Amniotic epithelial cell (primary cell): ENCODE results near the gene ADGRD1.

Source experiments
- DNase-seq: peaks from one replicate; pipeline ENCODE4 v3.0.0-alpha.2; 2010; ENCODE audit warnings: low read depth

The ADGRD1 gene

DNA sequence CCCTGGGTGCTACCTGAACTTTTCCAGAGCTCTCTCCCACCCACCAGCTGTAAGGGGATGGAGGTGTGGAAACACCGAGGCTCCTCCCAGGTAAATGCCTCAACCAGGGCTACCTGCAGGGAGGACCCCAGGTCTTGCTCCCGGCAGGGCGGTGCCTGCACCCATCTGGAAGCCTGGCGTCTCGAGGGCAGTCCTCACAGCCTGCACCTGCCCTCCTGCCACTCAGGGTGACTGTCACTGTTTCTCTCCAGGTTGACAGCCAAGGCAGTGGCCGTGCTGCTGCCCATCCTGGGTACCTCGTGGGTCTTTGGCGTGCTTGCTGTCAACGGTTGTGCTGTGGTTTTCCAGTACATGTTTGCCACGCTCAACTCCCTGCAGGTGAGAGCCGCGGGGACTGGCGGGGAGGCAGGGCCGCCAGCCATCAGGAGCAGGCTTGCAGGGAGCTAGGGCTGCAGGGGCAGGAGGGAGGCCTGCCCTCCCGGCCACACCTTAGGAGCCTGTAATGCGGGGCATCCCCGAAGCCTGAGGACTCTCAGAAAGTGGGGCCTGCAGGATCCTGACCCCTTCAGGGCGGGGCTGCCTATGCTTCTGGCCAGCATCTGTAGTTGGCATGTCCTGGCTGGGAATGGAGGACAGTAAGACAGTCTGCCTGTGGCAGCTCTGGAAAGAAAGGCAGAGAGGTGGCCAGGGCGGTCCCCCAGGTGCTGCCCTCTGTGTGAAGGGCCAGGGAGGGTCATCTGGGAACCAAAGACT, 182.3 kb downstream of the ADGRD1 start:
- no peak for DNase-seq

DNA sequence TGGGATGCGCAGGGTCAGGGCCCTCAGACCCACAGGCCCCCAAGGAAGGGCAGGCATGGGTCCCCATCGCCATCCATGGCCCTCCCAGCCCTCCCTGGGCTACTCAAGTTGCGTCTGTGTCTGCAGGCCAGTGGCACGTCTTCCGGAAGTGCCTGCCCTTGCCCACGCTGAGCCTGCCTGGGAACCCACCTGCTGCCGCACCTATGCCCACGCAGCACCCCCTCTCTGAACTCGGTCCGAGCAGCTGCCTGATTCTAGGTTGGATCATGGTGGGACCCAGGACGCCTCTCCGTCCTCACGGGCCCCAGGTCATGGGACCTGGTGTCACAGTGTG, 182.8 kb downstream of the ADGRD1 start:
- DNase-seq: no peak

DNA sequence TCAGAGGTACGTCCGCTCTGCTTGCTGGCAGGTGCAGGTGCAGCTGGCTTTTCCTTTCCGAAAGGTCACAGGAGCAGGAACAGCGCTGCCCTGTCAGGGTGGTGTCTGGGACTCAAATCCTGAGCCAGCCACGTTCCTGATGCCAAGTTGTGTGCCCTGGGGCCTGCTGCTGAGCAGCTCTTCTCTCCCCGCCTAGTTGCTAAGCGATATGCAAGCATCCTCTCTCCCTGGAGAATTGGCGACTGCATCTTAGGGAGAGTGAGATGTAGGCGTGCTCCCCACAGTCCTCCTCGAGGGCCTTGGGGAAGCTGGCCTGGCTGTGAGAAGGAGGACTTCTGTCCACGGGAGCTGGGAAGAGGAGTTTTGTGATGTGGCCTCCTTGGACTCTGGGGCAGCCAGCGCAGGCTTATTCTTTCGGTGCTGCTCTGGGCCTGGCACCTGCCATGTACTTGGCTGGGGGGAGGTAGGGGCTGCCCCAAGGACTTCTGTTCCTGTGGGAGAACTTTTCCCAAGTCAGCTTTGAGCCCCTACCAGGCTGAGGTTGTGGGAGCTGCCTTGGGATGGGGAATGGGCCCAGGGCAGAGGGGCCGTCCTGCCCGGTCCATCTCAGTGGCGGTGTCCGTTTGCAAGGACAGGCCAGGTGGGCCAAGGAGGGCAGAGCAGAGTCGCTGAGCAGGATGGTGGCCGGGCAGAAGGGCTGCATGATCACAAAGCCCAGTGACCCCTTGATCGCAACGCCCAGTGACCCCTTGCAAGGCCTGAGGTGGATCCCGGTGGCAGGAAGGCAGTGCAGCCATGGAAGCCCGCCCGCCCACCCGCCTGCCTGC, 183.5 kb downstream of the ADGRD1 start:
- DNase-seq: no peak

DNA sequence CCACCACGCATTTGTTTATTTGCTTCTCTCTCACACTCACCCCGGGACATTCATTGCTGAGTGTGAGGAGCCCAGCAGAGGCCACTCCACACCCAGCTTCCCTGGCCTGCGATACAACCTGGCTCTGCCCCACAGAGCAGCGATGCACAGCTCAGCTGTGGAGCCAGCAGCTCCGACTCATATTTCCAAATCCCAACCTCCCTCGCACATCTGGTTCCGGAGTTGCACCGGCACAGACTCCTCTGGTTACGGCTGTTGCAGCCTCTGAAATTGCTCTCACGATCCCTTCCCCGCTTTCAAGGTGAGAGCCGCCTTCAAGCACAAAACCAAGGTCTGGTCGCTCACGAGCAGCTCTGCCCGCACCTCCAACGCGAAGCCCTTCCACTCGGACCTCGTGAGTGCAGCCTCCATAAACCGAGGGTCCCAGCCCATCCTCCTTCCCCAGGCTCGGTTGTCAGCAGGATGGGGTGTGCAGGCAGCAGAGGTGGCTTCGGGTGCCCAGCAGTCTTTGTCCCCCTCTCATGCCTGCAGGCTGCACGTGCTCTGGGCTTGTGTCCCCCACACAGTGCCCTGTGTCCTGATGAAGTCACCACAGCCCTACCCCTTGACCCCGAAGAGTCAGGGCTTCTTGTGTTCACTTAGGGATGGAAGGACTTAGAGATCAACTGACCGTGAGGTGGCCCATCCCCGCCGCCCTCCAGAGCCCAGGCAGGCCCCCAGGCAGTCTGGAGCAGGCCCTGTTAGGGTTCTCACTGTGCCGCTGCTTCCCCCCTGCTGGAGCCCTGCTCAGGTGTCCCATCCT, 184.3 kb downstream of the ADGRD1 start:
- DNase-seq: no peak

DNA sequence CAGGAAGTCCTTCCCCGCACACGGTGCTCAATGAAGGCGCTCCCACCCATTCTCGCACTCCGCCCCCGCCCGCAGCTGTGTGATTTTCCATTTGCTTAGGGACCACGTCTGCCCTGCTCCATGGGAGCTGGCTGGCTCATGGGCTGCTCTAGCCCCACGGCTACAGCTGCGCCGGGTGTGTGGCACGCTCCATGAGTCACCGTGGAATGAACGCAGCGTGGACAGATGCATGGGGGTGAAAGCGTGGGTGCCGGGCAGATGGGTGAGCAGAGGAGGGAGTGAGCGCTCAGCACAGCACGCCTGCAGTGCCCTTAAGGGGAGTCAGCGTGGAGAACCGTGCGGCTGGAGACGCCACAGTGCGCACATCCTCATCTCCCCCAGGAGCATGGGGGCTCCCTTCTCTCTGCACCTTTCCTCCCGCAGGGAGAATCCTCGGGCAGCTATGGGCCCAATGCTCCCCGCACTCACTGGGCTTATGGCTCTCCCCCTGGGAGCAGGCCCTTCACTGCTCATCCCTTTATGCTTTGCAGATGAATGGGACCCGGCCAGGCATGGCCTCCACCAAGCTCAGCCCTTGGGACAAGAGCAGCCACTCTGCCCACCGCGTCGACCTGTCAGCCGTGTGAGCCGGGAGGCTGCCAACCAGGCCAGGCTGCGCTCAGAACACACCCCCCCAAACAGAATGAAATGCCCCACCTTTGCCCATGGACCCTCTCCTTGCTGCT, 185.1 kb downstream of the ADGRD1 start:
- no peak for DNase-seq

DNA sequence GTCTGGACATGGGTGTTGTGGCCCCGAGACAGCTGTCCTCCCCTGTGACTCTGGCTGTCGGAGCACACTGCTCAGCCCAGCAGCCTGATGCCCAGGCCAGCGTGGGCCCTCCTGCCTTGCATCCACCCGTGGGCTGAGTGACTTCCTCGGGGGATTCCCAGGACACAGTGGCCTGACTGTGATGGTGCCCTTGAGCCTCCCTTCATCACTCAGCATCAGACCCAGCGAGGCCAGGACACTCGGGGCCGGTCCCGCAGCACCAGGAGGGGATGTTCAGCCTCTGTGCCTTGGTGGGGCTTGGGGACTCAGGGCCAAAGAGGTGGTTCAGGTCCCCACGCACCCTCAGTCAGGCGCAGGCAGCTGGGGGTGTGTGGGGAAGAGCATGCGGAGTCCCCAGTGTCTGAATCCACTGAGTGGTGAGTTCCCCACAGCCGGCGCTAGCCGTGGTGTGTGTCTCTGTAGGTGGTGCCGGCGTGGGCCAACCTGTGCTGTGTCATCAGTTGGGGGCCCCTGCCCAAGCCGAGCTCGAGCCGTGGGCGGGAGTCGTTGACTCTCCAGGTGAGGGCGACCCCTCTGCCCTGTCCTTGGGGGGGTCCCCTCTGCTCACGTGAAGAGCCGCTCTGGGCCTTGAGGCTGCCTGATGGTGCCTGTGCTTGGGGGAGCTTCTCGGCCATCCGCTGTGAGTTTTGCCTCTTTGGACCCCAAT, 185.8 kb downstream of the ADGRD1 start:
- DNase-seq: no peak

DNA sequence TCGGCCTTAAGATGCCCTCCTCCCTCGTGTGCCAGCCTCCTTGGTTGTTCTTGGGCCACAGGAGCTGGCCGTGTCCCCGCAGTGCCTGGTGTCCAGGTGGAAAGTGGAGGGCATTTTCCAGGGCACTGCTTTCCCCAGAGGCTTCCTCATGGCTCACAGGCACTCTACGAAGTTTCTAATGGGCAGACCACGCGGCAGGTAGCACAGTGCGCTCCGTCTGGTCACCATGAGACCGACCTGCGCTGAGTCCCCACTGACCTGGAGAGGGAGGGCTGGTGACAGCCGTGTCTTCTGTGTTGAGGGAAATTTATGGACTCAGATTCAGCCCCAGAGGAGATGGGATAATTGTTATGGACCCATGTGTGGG, 186.3 kb downstream of the ADGRD1 start:
- DNase-seq: no peak

DNA sequence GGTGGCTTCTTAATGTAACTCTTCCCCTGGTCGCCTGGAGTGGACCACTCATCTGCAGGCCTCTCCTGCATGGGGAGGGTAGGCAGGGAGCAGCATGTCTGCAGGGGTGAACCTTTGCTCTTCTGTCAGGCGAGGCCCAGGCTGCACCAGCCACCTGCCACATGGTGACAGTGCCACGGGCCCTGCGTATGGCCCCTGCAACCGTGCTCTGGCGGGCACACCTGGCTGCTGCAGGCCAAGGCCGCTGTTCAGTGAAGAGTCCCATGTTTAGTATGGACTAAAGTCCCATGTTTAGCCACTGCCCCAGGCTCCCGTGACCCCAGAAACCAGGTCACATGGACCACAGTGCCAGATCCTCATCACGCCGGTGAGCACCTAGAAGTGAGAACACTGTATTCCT, 187.0 kb downstream of the ADGRD1 start:
- DNase-seq: no peak

DNA sequence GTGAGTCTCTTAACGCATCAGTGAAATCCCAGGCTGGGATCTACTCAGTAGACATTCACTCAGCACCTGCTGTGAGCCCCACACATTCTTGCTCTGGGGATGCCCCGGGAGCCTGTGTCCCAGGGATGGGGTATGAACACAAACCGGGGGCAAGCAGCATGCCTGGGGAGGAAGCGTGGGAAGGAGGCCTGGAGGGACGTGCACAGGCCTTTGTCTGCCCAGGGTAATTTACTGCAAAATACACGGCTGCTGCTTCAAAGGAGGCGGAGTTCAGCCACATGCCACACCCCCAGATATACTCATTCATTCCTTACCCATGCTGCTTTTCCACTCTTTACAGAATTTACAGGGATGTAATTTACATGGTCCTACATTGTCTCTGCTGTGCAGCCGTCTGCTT, 187.8 kb downstream of the ADGRD1 start:
- DNase-seq: no peak

DNA sequence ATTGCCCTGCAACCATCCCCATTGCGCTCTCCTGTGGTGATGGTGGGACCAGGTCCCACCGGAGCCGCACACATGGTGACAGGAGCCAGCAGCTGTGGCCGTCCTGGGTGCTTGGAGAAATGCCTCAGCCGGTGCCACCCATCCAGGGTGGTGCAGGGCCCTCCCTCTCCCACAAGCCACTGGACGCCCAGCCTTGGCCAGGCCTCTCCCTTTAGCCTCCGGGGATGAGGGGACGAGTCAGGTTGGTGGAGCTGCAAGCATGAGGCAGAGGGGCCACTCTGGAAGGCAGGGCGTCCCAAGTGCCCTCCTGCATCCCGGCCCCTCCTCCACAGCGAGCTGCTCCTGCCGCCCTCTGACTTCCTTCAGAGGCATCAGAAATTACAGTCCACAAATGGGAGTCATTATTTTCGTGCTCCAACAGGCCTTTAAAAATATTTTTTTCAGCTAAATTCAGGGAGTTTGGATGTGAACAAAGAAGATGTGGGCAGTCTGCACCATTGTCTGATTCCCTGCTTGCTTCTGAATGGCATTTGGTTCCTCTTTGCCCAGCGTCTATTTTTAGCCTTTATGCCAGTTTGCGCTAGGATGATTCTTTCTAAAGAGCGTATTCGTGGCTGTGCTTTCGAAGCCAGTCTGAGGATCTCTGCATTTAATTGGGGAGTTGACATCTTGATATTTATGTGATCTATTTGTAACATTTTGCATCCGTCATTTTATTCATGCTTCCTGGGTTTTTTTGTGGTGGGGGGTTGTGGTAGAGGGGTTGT, 189.4 kb downstream of the ADGRD1 start:
- DNase-seq: no peak

DNA sequence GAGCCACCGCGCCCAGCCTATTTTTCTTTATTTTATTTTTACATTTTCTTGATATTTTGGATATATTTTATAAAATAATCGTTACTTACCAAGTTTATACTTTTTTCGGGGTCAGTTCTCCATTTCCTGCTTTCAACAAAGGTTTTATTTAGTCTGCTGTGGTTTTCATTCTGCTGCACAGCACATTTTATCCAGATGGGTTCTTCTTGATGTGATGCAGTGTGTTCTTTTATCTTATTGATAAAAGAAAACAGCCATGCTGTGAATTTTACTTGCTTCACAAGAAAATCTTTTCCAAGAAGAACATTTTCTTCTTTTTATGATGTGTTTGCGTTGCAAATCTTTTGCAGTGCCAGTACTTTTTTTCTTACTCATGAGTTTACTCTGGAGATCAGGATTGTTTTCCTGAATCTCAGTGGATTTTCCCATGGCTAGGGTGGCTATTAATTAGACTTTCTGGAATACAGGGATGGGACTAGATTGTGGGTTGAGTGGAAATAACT, 192.5 kb downstream of the ADGRD1 start:
- DNase-seq: no peak

DNA sequence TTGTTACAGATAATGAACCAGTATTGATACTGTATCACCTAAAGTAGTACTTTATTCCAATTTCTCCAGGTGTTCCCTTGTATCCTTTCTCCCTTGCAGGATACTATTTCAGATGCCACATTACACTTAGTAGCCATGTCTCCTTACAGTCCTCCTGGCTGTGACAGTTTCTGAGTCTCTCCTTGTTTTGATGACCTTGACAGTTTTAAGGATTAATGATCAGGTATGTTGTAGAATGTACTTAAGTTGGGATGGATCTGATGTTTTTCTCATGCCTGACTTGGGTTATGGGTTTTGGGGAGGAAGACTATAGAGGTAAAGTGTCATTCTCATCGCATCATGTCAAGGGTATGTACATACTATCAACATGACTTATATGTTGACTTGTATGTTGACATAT, 193.6 kb downstream of the ADGRD1 start:
- no peak for DNase-seq

DNA sequence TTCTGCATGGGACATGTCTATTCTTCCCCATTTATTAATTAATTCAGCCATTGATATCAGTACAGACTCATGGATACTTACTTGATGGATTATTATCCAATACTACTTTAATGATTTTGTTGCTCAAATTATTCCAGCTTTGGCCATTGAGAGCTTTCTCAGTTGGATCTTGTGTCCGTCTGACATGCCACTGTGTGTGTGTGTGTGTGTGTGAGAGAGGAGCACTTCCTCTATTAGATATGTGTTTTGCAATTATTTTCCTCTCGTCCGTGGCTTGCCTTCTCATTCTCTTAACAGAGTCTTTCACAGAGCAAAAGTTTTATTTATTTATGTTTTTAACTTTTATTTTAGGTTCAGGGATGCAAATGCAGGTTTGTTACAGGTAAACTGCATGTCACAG, 194.2 kb downstream of the ADGRD1 start:
- DNase-seq: no peak

DNA sequence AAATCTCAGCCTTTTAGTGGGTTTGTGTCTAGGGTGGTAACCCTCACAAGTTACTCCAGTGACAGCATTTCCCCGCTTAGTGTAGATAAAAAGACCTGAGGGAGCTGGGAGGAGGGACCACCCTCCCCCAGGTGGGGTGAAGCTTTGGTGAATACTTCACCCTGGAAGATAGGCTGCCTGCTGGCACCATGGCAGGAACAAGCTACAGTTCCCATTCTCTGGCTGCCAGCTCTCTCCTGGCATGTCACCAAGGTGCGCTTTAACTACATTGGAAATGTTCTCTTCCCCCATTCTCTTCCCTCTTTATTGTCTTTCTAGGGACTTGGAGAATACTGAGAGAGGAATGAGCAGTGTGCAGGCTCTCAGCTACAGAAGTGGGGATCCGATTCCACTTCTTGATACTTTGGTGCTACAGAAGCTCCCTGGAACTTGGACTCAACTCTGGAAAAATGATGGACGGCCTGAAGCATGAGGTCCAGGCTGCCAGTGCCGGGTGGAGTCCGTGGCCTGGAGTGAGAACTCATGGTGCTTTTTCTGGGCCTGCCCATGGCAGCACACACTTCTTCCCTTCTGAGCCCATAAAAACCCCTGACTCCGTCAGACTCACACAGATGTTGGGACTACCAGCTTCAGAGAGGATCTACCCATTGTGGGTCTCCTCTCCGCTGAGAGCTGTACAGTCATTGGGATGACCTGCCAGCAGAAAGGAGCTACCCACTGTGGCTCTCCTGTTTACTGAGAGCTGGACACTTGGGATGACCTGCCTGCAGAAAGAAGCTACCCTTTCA, 198.0 kb downstream of the ADGRD1 start:
- no peak for DNase-seq

DNA sequence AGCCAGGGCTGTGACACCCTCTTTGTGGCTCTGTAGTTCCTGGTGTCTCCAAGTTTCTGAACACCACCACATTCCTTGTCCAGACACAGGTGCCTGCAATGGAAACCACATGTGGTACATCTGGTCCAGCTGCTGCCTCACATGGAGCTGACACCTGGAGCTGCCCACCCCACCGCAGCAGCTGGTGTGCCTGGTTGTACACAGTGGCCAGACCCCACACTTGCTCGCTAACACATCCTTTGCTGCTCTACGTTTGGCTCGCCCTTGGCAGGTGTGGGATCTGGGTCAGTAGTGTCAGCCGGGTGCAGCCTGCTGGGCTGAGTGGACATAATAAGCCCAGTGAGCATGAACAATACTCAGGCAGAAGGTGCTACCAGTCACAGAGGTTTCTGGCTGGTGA, 198.9 kb downstream of the ADGRD1 start:
- DNase-seq: no peak

DNA sequence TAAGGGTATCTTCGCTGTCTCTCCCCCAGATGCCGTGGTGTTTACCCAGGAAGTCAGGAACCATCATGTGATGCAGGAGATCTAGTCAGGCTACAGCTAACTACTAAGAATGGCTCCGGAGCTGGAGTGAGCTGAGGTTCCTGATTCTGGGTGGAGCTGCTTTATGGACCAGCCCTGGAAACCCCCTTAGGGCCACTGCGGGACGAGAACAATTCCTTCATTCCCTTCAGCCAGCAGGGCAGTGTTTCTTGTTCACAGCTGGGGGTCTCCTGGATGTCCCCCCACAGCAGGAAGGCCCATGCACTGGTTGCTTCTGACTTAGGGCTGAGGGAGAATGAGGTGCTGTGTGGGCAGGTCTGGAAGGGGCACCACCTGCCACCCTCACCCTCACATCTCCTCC, 199.3 kb downstream of the ADGRD1 start:
- DNase-seq: no peak

DNA sequence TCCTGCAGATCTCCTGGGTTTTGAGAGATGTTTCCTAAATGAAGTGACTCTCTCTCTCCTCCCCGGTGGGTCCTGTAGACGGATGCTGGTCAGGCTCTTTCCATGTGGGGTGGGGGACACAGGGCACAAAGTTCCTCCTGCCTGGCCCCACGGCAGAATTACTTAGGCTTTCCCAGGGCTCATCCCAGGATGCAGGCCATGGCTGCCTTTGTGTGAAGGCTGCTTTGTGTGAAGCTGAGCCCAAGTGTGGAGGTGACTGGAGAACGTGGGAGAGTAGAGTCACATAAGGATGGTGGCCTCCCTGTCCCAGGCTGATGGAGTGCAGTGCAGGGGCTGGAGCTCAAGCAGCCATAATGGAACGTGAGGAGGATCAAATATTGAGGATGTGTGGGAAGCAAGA, 200.2 kb downstream of the ADGRD1 start:
- no peak for DNase-seq

DNA sequence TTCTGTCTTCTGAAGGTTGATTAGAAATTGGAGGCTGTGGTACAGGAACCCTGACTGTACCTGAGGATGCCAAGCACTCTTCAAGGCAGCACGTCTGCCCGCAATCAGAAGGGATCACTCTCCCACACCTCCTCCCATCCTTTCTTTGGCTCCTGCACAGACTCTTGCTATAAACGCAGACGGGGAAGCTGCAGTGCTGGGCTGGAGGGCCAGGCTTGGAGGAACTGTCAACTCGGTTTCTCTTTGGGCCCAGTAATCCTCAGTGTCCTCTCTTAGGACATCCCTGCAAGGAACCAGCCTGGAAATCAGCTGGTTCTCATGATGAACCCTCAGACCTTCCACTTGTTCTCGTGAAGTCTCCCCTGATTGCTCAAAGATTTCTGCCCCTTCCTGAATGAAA, 201.4 kb downstream of the ADGRD1 start:
- DNase-seq: no peak

DNA sequence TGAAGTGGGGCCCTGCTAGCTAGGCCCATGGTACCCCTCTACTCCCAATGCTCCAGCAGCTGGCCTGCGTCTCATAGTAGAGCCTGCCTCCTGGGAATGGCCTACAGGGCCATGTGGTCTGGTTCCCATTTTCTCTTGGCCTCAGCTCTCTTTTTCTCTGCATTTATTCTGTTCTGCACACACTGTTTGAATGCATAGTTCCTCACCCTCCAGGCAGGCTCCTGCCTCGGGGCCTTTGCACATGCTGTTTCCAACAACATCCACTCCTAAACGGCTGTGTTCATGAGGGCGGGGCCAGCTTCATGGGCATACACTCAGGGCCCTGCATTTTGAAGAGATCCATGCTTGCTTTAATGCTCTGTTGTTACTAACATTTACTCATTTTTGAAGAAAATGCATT, 204.0 kb downstream of the ADGRD1 start:
- DNase-seq: no peak

DNA sequence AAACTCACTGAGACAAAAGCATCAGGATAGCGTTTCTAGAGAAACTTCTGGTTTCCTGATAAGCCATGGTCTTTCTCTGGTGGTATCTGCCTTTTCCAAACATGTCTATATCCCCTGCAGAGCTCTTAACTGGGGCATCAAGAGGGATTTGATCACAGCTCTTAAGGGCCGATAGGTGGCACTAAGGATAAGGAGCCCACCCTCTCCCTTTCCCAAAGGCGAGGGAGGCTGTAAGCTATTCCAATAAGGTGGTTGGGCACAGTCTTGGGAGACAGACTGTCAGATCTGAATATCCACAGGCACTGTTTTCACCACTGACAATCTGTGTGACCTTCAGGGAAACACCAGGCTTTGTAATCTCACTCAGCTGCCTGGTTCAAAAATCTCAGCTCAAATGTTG, 206.0 kb downstream of the ADGRD1 start:
- DNase-seq: no peak
